ENCODE results near the gene FRAT1. TPM values are rescaled to one million over a fixed set of nuclear protein-coding genes. Genes with fewer than 3 reads are reported as not detected.

Gene FRAT1
- total and polyA plus RNA-seq, 2 of the 4 experiments (the other 2 are of a cell fraction), result 0.54 to 0.89 TPM

Small RNA genes within 50 kb of the gene (microRNA-seq; reads per million reads assigned to microRNA genes)
- not detected for gene RF00017 (ENCODE audit: insufficient read depth, insufficient read length)

Small RNA genes within 50 kb of the gene (small RNA-seq; reads per million reads assigned to genes)
- 0 reads per million in 5 experiments for gene RF00017

Other genes with a start within 250 kb of the FRAT1 start
- under 0.01 TPM in 1 of 2 replicates, not detected in the other for gene SLIT1, start 133.3 kb upstream of the FRAT1 start, total RNA-seq (2012; rRNA removed)
- under 0.01 and 0.03 TPM in 2 replicates for gene SLIT1, start 133.3 kb upstream of the FRAT1 start, polyA plus RNA-seq (2012; rRNA removed)
- 7.0 and 12.8 TPM in 2 replicates for gene ARHGAP19, start 26.6 kb upstream of the FRAT1 start, total RNA-seq (2012; rRNA removed)
- gene ARHGAP19, start 26.6 kb upstream of the FRAT1 start, polyA plus RNA-seq (2012; rRNA removed), result 5.5 and 6.3 TPM in 2 replicates
- 2.5 and 2.8 TPM in 2 replicates for gene FRAT2, start 15.5 kb downstream of the FRAT1 start, total RNA-seq (2012; rRNA removed)
- gene FRAT2, start 15.5 kb downstream of the FRAT1 start, polyA plus RNA-seq (2012; rRNA removed), result 1.8 and 2.0 TPM in 2 replicates
- 21.5 and 22.2 TPM in 2 replicates for gene RRP12, start 82.1 kb downstream of the FRAT1 start, total RNA-seq (2012; rRNA removed)
- gene RRP12, start 82.1 kb downstream of the FRAT1 start, polyA plus RNA-seq (2012; rRNA removed), result 22.4 and 23.3 TPM in 2 replicates
- gene PGAM1, start 106.9 kb downstream of the FRAT1 start, total RNA-seq (2012; rRNA removed), result 716 and 841 TPM in 2 replicates
- gene PGAM1, start 106.9 kb downstream of the FRAT1 start, polyA plus RNA-seq (2012; rRNA removed), result 617 and 686 TPM in 2 replicates
- 47.2 and 51.6 TPM in 2 replicates for gene EXOSC1, start 126.7 kb downstream of the FRAT1 start, total RNA-seq (2012; rRNA removed)
- 48.8 and 49.7 TPM in 2 replicates for gene EXOSC1, start 126.7 kb downstream of the FRAT1 start, polyA plus RNA-seq (2012; rRNA removed)
- 51.7 and 64.0 TPM in 2 replicates for gene ZDHHC16, start 126.9 kb downstream of the FRAT1 start, total RNA-seq (2012; rRNA removed)
- 54.7 and 57.9 TPM in 2 replicates for gene ZDHHC16, start 126.9 kb downstream of the FRAT1 start, polyA plus RNA-seq (2012; rRNA removed)
- gene MMS19, start 179.2 kb downstream of the FRAT1 start, total RNA-seq (2012; rRNA removed), result 55.3 and 70.1 TPM in 2 replicates
- 72.7 TPM in 2 replicates for gene MMS19, start 179.2 kb downstream of the FRAT1 start, polyA plus RNA-seq (2012; rRNA removed)
- gene UBTD1, start 179.7 kb downstream of the FRAT1 start, total RNA-seq (2012; rRNA removed), result 21.9 TPM in 2 replicates
- gene UBTD1, start 179.7 kb downstream of the FRAT1 start, polyA plus RNA-seq (2012; rRNA removed), result 44.9 and 57.5 TPM in 2 replicates

Data from IMR-90 (cell line).